GM19438 (cell line): ENCODE measurements around the gene CALU.

ENCODE experiments used
- ATAC-seq: cut with Tn5 transposase; IDR thresholded peaks from one replicate; pipeline ENCODE4 v1.9.1; 2021; ENCODE audit warnings: low read depth; ENCODE audit not compliant: unreplicated experiment

The CALU gene

GRCh38 chr7:128721376-128721775 is 17.8 kb upstream of the CALU start:
- no peak for ATAC-seq

GRCh38 chr7:128724743-128725142 is 14.4 kb upstream of the CALU start:
- no peak for ATAC-seq

- ATAC-seq, result no peak
Measured at GRCh38 chr7:128725531-128725930, 13.6 kb upstream of the CALU start.

GRCh38 chr7:128726059-128726736 is 13.0 kb upstream of the CALU start:
- ATAC-seq, result no peak

GRCh38 chr7:128726737-128727072 is 12.5 kb upstream of the CALU start:
- no peak for ATAC-seq

GRCh38 chr7:128727239-128727638 is 11.9 kb upstream of the CALU start:
- no peak for ATAC-seq

- no peak for ATAC-seq
Measured at GRCh38 chr7:128728598-128728997, 10.6 kb upstream of the CALU start.

GRCh38 chr7:128729494-128729893 is 9.7 kb upstream of the CALU start:
- ATAC-seq, result no peak

- no peak for ATAC-seq
Measured at GRCh38 chr7:128731184-128731583, 8.0 kb upstream of the CALU start.

- ATAC-seq, result no peak
Measured at GRCh38 chr7:128732521-128733277, 6.5 kb upstream of the CALU start.

- ATAC-seq, result no peak
Measured at GRCh38 chr7:128733278-128733645, 5.9 kb upstream of the CALU start.

GRCh38 chr7:128734890-128735289 is 4.3 kb upstream of the CALU start:
- ATAC-seq, result no peak

- ATAC-seq, result no peak
Measured at GRCh38 chr7:128735436-128735835, 3.7 kb upstream of the CALU start.

- no peak for ATAC-seq
Measured at GRCh38 chr7:128737441-128737840, 1.7 kb upstream of the CALU start.

GRCh38 chr7:128737867-128738385 is 1.2 kb upstream of the CALU start:
- ATAC-seq, result no peak

- ATAC-seq, result no peak
Measured at GRCh38 chr7:128738570-128739047, 550 bp upstream of the CALU start.

- ATAC-seq, result no peak
Measured at GRCh38 chr7:128739990-128740682, 977 bp downstream of the CALU start.

- no peak for ATAC-seq
Measured at GRCh38 chr7:128740996-128741395, 1.8 kb downstream of the CALU start.

GRCh38 chr7:128741491-128741890 is 2.3 kb downstream of the CALU start:
- ATAC-seq, result no peak

- no peak for ATAC-seq
Measured at GRCh38 chr7:128742206-128742605, 3.0 kb downstream of the CALU start.

- no peak for ATAC-seq
Measured at GRCh38 chr7:128743112-128743772, 4.1 kb downstream of the CALU start.
